Measurements from ENCODE around the gene S100A4.
A peak's percentile ranks its signal among the peaks of the same experiment; 100 is the strongest.
"Not testable (repeated sequence)": the region's sequence is repeated elsewhere in the genome, so short reads cannot be mapped to it uniquely, and the experiment has no call there.

Gene S100A4

GRCh38 chr1:153520818-153521476 lies 24.7 kb downstream of the S100A4 start:
- no peak for DNase-seq (ENCODE audit: insufficient read length, low spot score)
- no peak for FAIRE-seq
- no peak for TF ChIP-seq POLR2A (IDR thresholded peaks at IDR 0.05; ENCODE audit: low read depth, low read length)

- FAIRE-seq; DNase-seq (ENCODE audit: insufficient read length, low spot score): not testable (repeated sequence)
Measured at GRCh38 chr1:153520137-153520691, 25.4 kb downstream of the S100A4 start.

- TF ChIP-seq POLR2A (IDR thresholded peaks at IDR 0.05; ENCODE audit: low read depth, low read length) = no peak
- no peak for DNase-seq (ENCODE audit: insufficient read length, low spot score)
- FAIRE-seq = no peak
Measured at GRCh38 chr1:153519242-153519641, 26.4 kb downstream of the S100A4 start.

GRCh38 chr1:153515504-153516394 lies 29.9 kb downstream of the S100A4 start:
- no peak for DNase-seq (ENCODE audit: insufficient read length, low spot score)
- FAIRE-seq = no peak
- no peak for TF ChIP-seq POLR2A (IDR thresholded peaks at IDR 0.05; ENCODE audit: low read depth, low read length)

GRCh38 chr1:153513666-153514065 lies 31.9 kb downstream of the S100A4 start:
- FAIRE-seq = no peak
- DNase-seq (ENCODE audit: insufficient read length, low spot score) = no peak
- TF ChIP-seq POLR2A (IDR thresholded peaks at IDR 0.05; ENCODE audit: low read depth, low read length) = no peak

GRCh38 chr1:153513023-153513422 lies 32.6 kb downstream of the S100A4 start:
- TF ChIP-seq POLR2A (IDR thresholded peaks at IDR 0.05; ENCODE audit: low read depth, low read length) = no peak
- DNase-seq (ENCODE audit: insufficient read length, low spot score) (no peak), FAIRE-seq (no peak)

- DNase-seq (ENCODE audit: insufficient read length, low spot score) = no peak
- TF ChIP-seq POLR2A (IDR thresholded peaks at IDR 0.05; ENCODE audit: low read depth, low read length) = no peak
- FAIRE-seq = no peak
Measured at GRCh38 chr1:153510984-153511410, 34.6 kb downstream of the S100A4 start.

GRCh38 chr1:153509729-153510354 lies 35.8 kb downstream of the S100A4 start:
- DNase-seq (ENCODE audit: insufficient read length, low spot score) (no peak), FAIRE-seq (no peak)
- TF ChIP-seq POLR2A (IDR thresholded peaks at IDR 0.05; ENCODE audit: low read depth, low read length) = no peak

GRCh38 chr1:153509036-153509435 lies 36.6 kb downstream of the S100A4 start:
- TF ChIP-seq POLR2A (IDR thresholded peaks at IDR 0.05; ENCODE audit: low read depth, low read length) = no peak
- DNase-seq (ENCODE audit: insufficient read length, low spot score) (no peak), FAIRE-seq (no peak)

GRCh38 chr1:153507926-153508583 lies 37.6 kb downstream of the S100A4 start:
- FAIRE-seq = no peak
- no peak for DNase-seq (ENCODE audit: insufficient read length, low spot score)
- no peak for TF ChIP-seq POLR2A (IDR thresholded peaks at IDR 0.05; ENCODE audit: low read depth, low read length)

- FAIRE-seq (no peak), DNase-seq (ENCODE audit: insufficient read length, low spot score) (peak; percentile 70)
- TF ChIP-seq POLR2A (IDR thresholded peaks at IDR 0.05; ENCODE audit: low read depth, low read length) = no peak
Measured at GRCh38 chr1:153506831-153507413, 38.7 kb downstream of the S100A4 start.

GRCh38 chr1:153506386-153506785 lies 39.2 kb downstream of the S100A4 start:
- TF ChIP-seq POLR2A (IDR thresholded peaks at IDR 0.05; ENCODE audit: low read depth, low read length) = no peak
- DNase-seq (ENCODE audit: insufficient read length, low spot score) = no peak
- FAIRE-seq = no peak

- no peak for DNase-seq (ENCODE audit: insufficient read length, low spot score)
- no peak for FAIRE-seq
- TF ChIP-seq POLR2A (IDR thresholded peaks at IDR 0.05; ENCODE audit: low read depth, low read length) = no peak
Measured at GRCh38 chr1:153505576-153505975, 40.0 kb downstream of the S100A4 start.
